Endothelial cell of umbilical vein (primary cell): ENCODE data around the gene EXOC1. TPM values are rescaled to one million over a fixed set of nuclear protein-coding genes. Genes with fewer than 3 reads are reported as not detected.

Experiments used
- BruUV-seq: library from RNA; stranded (reverse); fragments of 400-500 nt; replicated peaks from 2 replicates; lab custom pipeline; 2021; lab: Mats Ljungman, UMichigan
- CTCF ChIA-PET: fragments of 300-600, 350-600 bp; sonication (Branson Sonifier 250); formaldehyde crosslinking; loops from one replicate; lab custom pipeline; 2021; ENCODE audit warnings: antibody characterized with exemption, inconsistent platforms; lab: Charles Lee
- POLR2A ChIA-PET: fragments of 300-600, 350-600 bp; sonication (Branson Sonifier 250); formaldehyde crosslinking; loops from one replicate; lab custom pipeline; 2021; ENCODE audit warnings: antibody characterized with exemption, inconsistent platforms; lab: Charles Lee
- DNase-seq: peaks from one replicate; pipeline ENCODE4 v3.0.0-alpha.2; 2011; ENCODE audit warnings: low read depth, low spot score
- FAIRE-seq: peaks from 2 replicates; lab custom pipeline; 2011; peaks lifted over from hg19 to GRCh38; lab: Jason Lieb, UNC
- H2AFZ ChIP-seq: 2 replicates; pipeline ENCODE4 v1.6.0; 2012; ENCODE audit warnings: low read depth, low read length, control low read depth, inconsistent platforms
- H3K27ac ChIP-seq: 2 replicates; pipeline ENCODE4 v1.5.1; 2011; ENCODE audit warnings: low read depth, mild to moderate bottlenecking, control low read depth, low read length, moderate library complexity; ENCODE audit not compliant: insufficient read depth
- H3K27me3 ChIP-seq, 2 experiments: 2 replicates each; pipeline versions ENCODE4 v1.6.0 to v1.6.1; 2011; ENCODE audit warnings: low read length in 2 of 2, mixed read lengths in 1 of 2; ENCODE audit not compliant: control insufficient read depth in 2 of 2, insufficient read depth in 2 of 2
- H3K36me3 ChIP-seq, 2 experiments: 2 replicates in 1 of 2; 3 replicates in 1 of 2; pipeline ENCODE4 v1.5.1; 2011; ENCODE audit warnings: low read length in 2 of 2, mild to moderate bottlenecking in 1 of 2, moderate library complexity in 1 of 2; ENCODE audit not compliant: control insufficient read depth in 2 of 2, insufficient read depth in 2 of 2; ENCODE audit errors: extremely low read depth in 1 of 2
- H3K4me1 ChIP-seq: 3 replicates; pipeline ENCODE4 v1.5.1; 2011; ENCODE audit warnings: mild to moderate bottlenecking, low read length; ENCODE audit not compliant: control insufficient read depth, insufficient read depth; ENCODE audit errors: extremely low read depth
- H3K4me2 ChIP-seq: 2 replicates; pipeline ENCODE4 v1.6.1; 2011; ENCODE audit warnings: low read length, control low read depth, mixed read lengths; ENCODE audit not compliant: insufficient read depth
- H3K4me3 ChIP-seq, 3 experiments: fragments of 200-600 bp in 1 of 3; sonication (generic), shearing (Covaris generic) in 1 of 3; replicated peaks in 1 of 3; 2 replicates each; pipeline ENCODE4 v1.5.1; 2011 to 2016; ENCODE audit warnings: control low read depth in 3 of 3, low read length in 3 of 3, mild to moderate bottlenecking in 2 of 3, inconsistent platforms in 1 of 3, low read depth in 1 of 3, moderate library complexity in 1 of 3; ENCODE audit not compliant: insufficient read depth in 1 of 3
- H3K79me2 ChIP-seq: 2 replicates; pipeline ENCODE4 v1.6.0; 2012; ENCODE audit warnings: low read length, inconsistent platforms; ENCODE audit not compliant: control insufficient read depth, insufficient read depth
- H3K9ac ChIP-seq: replicated peaks from 2 replicates; pipeline ENCODE3; 2011; ENCODE audit warnings: low read length, control low read depth; ENCODE audit not compliant: insufficient read depth; ENCODE audit errors: extremely low read depth
- H3K9me1 ChIP-seq: replicated peaks from 3 replicates; pipeline ENCODE4 v1.6.0; 2011; ENCODE audit warnings: mild to moderate bottlenecking, low read length; ENCODE audit not compliant: control insufficient read depth, insufficient read depth; ENCODE audit errors: extremely low read depth
- H3K9me3 ChIP-seq: replicated peaks from 2 replicates; pipeline ENCODE4 v1.5.1; 2012; ENCODE audit warnings: low read length, inconsistent platforms; ENCODE audit not compliant: control insufficient read depth, insufficient read depth
- H4K20me1 ChIP-seq: replicated peaks from 2 replicates; pipeline ENCODE3; 2011; ENCODE audit warnings: mild to moderate bottlenecking, low read length; ENCODE audit not compliant: control insufficient read depth, insufficient read depth; ENCODE audit errors: extremely low read depth
- EZH2 ChIP-seq: IDR thresholded peaks from 2 replicates; pipeline ENCODE4 v1.6.1; 2012; ENCODE audit warnings: borderline replicate concordance, low read depth, mild to moderate bottlenecking, moderate library complexity, low read length, inconsistent platforms; ENCODE audit not compliant: severe bottlenecking
- FOS ChIP-seq: IDR thresholded peaks from 2 replicates; pipeline ENCODE4 v1.6.1; 2011; ENCODE audit warnings: mild to moderate bottlenecking, low read length, moderate library complexity, borderline replicate concordance; ENCODE audit not compliant: insufficient read depth
- GATA2 ChIP-seq: IDR thresholded peaks from 2 replicates; pipeline ENCODE4 v1.7.0; 2011; ENCODE audit warnings: low read depth, mild to moderate bottlenecking, moderate library complexity, mixed read lengths, low read length; ENCODE audit not compliant: insufficient read length, insufficient read depth
- JUN ChIP-seq: IDR thresholded peaks from 2 replicates; pipeline ENCODE4 v1.6.1; 2011; ENCODE audit warnings: borderline replicate concordance, low read depth; ENCODE audit not compliant: insufficient read length, insufficient read depth
- MYC ChIP-seq: IDR thresholded peaks from one replicate; pipeline ENCODE4 v1.6.1; 2011; ENCODE audit warnings: mild to moderate bottlenecking, low read depth, low read length
- POLR2A ChIP-seq: IDR thresholded peaks from 2 replicates; pipeline ENCODE4 v1.6.1; 2012; ENCODE audit warnings: low read depth, mild to moderate bottlenecking, control low read depth, low read length
- POLR2AphosphoS5 ChIP-seq: IDR thresholded peaks from 2 replicates; pipeline ENCODE4 v1.6.1; 2012; ENCODE audit warnings: low read depth, mild to moderate bottlenecking, control low read depth, low read length, moderate library complexity; ENCODE audit not compliant: insufficient read depth
- dilution Hi-C: fragments of 300-500 bp; cut with MboI; formaldehyde crosslinking; loops from one replicate; pipeline ENCODE4 v1.15.0; 2019; ENCODE audit warnings: low sequenced_read_pairs; ENCODE audit not compliant: extremely low pct_ligation_motif_present
- intact Hi-C: fragments of 100-400 bp; cut with micrococcal nuclease; formaldehyde crosslinking; loops from one replicate; pipeline ENCODE4 v1.10.0; 2022
- polyA plus RNA-seq, 4 experiments: library from polyadenylated mRNA; depleted of rRNA in 3 of 4; stranded (reverse) in 3 of 4; unstranded in 1 of 4; fragments of >200 nt; gene quantifications; 2 replicates each; pipeline versions ENCODE4 v1.2.1 to v1.2.3, GENCODE V29; 2011 to 2012; ENCODE audit warnings: missing spikeins in 1 of 4
- small RNA-seq: library from RNA; depleted of rRNA; stranded (forward); fragments of <200 nt; gene quantifications from one replicate; pipeline ENCODE3, GENCODE V24; 2012; ENCODE audit warnings: low replicate concordance, low read depth; ENCODE audit not compliant: insufficient read depth, insufficient read length
- total RNA-seq: library from RNA; stranded (reverse); gene quantifications from 2 replicates; pipeline ENCODE4 v1.2.3, GENCODE V29; 2021
- TF ChIP-seq, protein P1 (sequence below), 2 donors: IDR thresholded peaks; 1 replicate in 1 of 2; 2 replicates in 1 of 2; pipeline ENCODE4 v1.5.1; 2011; ENCODE audit warnings: low read length in 2 of 2, mild to moderate bottlenecking in 2 of 2, moderate library complexity in 2 of 2, control low read depth in 1 of 2, inconsistent platforms in 1 of 2, low read depth in 1 of 2; ENCODE audit not compliant: insufficient read depth in 1 of 2; ENCODE audit errors: extremely low read depth in 1 of 2
- TF ChIP-seq, protein P2 (sequence below): IDR thresholded peaks from 2 replicates; pipeline ENCODE4 v1.6.1; 2011; ENCODE audit not compliant: insufficient read depth, insufficient read length

Gene EXOC1
- total and polyA plus RNA-seq, 2 donors (not counting 3 experiments of a cell fraction or from before 2014, with no cell fraction given) = 11.6 to 33.3 TPM

- CTCF ChIA-PET = interaction anchor here (0.9 kb wide), 1 partner anchor 85 kb away, joined by 3 read pairs; no protein-coding TSS in a partner anchor
- H3K9me1 ChIP-seq = no peaks in the 10 kb centered on the region
- peaks cover 20% of the 10 kb centered on the region for H3K4me1 ChIP-seq
- H3K9ac ChIP-seq = no peak overlapping the region
- H3K9me3 ChIP-seq = no peaks in the 10 kb centered on the region
- no peaks in the 10 kb centered on the region for H4K20me1 ChIP-seq
- intact Hi-C loops (no loop called here), dilution Hi-C loops (no loop called here)
- peaks cover 1 to 4% of the 10 kb centered on the region in 2 experiments for H3K36me3 ChIP-seq
- no peak overlapping the region for H3K4me2 ChIP-seq
- H3K27ac ChIP-seq = no peak overlapping the region
- no peak overlapping the region for H3K4me3 ChIP-seq
- FAIRE-seq (no peak), DNase-seq (no peak)
- TF ChIP-seq EZH2 = no peak
- no peak for TF ChIP-seq MYC
- no peak for TF ChIP-seq POLR2AphosphoS5
- TF ChIP-seq, protein P1, sequence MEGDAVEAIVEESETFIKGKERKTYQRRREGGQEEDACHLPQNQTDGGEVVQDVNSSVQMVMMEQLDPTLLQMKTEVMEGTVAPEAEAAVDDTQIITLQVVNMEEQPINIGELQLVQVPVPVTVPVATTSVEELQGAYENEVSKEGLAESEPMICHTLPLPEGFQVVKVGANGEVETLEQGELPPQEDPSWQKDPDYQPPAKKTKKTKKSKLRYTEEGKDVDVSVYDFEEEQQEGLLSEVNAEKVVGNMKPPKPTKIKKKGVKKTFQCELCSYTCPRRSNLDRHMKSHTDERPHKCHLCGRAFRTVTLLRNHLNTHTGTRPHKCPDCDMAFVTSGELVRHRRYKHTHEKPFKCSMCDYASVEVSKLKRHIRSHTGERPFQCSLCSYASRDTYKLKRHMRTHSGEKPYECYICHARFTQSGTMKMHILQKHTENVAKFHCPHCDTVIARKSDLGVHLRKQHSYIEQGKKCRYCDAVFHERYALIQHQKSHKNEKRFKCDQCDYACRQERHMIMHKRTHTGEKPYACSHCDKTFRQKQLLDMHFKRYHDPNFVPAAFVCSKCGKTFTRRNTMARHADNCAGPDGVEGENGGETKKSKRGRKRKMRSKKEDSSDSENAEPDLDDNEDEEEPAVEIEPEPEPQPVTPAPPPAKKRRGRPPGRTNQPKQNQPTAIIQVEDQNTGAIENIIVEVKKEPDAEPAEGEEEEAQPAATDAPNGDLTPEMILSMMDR (IDR thresholded peaks at IDR 0.05; ENCODE audit: extremely low read depth in 1 of 2, insufficient read depth in 1 of 2, low read depth in 1 of 2, low read length in 2 of 2) = no peak
- no peak for TF ChIP-seq POLR2A
- no peak for TF ChIP-seq JUN
- no peak for TF ChIP-seq FOS
- TF ChIP-seq GATA2 = no peak
- TF ChIP-seq, protein P2, sequence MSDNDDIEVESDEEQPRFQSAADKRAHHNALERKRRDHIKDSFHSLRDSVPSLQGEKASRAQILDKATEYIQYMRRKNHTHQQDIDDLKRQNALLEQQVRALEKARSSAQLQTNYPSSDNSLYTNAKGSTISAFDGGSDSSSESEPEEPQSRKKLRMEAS = no peak
- BruUV-seq = no TSS peak
- POLR2A ChIA-PET = no interaction called here
- no peak overlapping the region for H2AFZ ChIP-seq
- no peaks in the 10 kb centered on the region for H3K27me3 ChIP-seq
- H3K79me2 ChIP-seq = peaks cover 31% of the 10 kb centered on the region
These were observed 97.9 kb downstream of the EXOC1 start for GRCh38 chr4:55951191-55951922.

Small RNAs within 50 kb of the gene (small RNA-seq; reads per million reads assigned to genes)
- not detected for gene RNU6-652P

Other genes starting within 250 kb of the EXOC1 start
- 3.7 TPM in 1 of 2 replicates, not detected in the other for gene NMU, start 217.3 kb upstream of the EXOC1 start, total RNA-seq
- gene NMU, start 217.3 kb upstream of the EXOC1 start, polyA plus RNA-seq = 1.4 and 1.6 TPM in 2 replicates
- not detected in 2 replicates for gene EXOC1L, start 33.9 kb upstream of the EXOC1 start, total RNA-seq
- gene EXOC1L, start 33.9 kb upstream of the EXOC1 start, polyA plus RNA-seq = not detected in 2 replicates
- 14.7 and 15.3 TPM in 2 replicates for gene CEP135, start 95.3 kb downstream of the EXOC1 start, total RNA-seq
- 1.6 and 2.8 TPM in 2 replicates for gene CEP135, start 95.3 kb downstream of the EXOC1 start, polyA plus RNA-seq